ENCODE results near the gene CARNS1. TPM values are rescaled to one million over a fixed set of nuclear protein-coding genes. Genes with fewer than 3 reads are reported as not detected.

The CARNS1 gene
- total RNA-seq, 2 experiments from 2014 or later, result 6.2 to 6.9 TPM

- no peak for DNase-seq
- no peak for ATAC-seq
- no peak for TF ChIP-seq CTCF (IDR thresholded peaks at IDR 0.05)
- ChIA-PET CTCF (no interaction called here), POLR2A (interaction anchor here (0.9 to 1.8 kb wide), 3 partner anchors 14 to 214 kb away, joined by 3 to 8 read pairs (median 6); no protein-coding TSS in a partner anchor)
- Mint-ChIP-seq H3K4me3 (no peak overlapping the region), H3K9me3 (no peaks in the 10 kb centered on the region), H3K36me3 (ENCODE audit: low read depth) (no peaks in the 10 kb centered on the region), H3K27me3 (no peaks in the 10 kb centered on the region), H3K4me1 (ENCODE audit: low read depth) (peaks cover 9% of the 10 kb centered on the region), H3K27ac (no peak overlapping the region)
- intact Hi-C loops (cut with micrococcal nuclease), result no loop called here
These were observed 38.6 kb downstream of the CARNS1 start for GRCh38 chr11:67453816-67454732.

- Mint-ChIP-seq H3K27me3 (no peaks in the 10 kb centered on the region), H3K36me3 (ENCODE audit: low read depth) (no peaks in the 10 kb centered on the region), H3K4me3 (no peak within 1 kb of the TSS), H3K27ac (no peak within 1 kb of the TSS), H3K9me3 (no peaks in the 10 kb centered on the region), H3K4me1 (ENCODE audit: low read depth) (peaks cover 4% of the 10 kb centered on the region)
- intact Hi-C loops (cut with micrococcal nuclease), result no loop called here
- DNase-seq (no peak), ATAC-seq (no peak)
- ChIA-PET POLR2A (interaction anchor here (0.9 to 1.8 kb wide), 3 partner anchors 13 to 215 kb away, joined by 3 to 8 read pairs (median 6); no protein-coding TSS in a partner anchor), CTCF (no interaction called here)
- TF ChIP-seq CTCF (IDR thresholded peaks at IDR 0.05), result no peak
These were observed 39.6 kb downstream of the CARNS1 start, which contains the start of gene CABP4 for GRCh38 chr11:67455054-67455453. TSS of gene CABP4 (plus strand) at chr11:67455354. CDS start at chr11:67455424, 70 bp downstream.

GRCh38 chr11:67456068-67456705 lies 40.7 kb downstream of the CARNS1 start:
- DNase-seq (no peak), ATAC-seq (no peak)
- Mint-ChIP-seq H3K36me3 (ENCODE audit: low read depth) (no peaks in the 10 kb centered on the region), H3K27me3 (no peaks in the 10 kb centered on the region), H3K4me3 (no peak overlapping the region), H3K27ac (no peak overlapping the region), H3K4me1 (ENCODE audit: low read depth) (no peaks in the 10 kb centered on the region), H3K9me3 (no peaks in the 10 kb centered on the region)
- ChIA-PET CTCF (no interaction called here), POLR2A (interaction anchor here (0.9 to 1.5 kb wide), 4 partner anchors 9 to 29 kb away, joined by 3 to 6 read pairs (median 3); partner anchors contain the start of gene PTPRCAP)
- TF ChIP-seq CTCF (IDR thresholded peaks at IDR 0.05), result no peak
- intact Hi-C loops (cut with micrococcal nuclease), result no loop called here

GRCh38 chr11:67457453-67457852 lies 42.0 kb downstream of the CARNS1 start:
- H3K4me3 Mint-ChIP-seq, result no peak overlapping the region
- no peaks in the 10 kb centered on the region for H3K36me3 Mint-ChIP-seq (ENCODE audit: low read depth)
- no peak for ATAC-seq
- no peak overlapping the region for H3K27ac Mint-ChIP-seq
- no peaks in the 10 kb centered on the region for H3K27me3 Mint-ChIP-seq
- no peaks in the 10 kb centered on the region for H3K9me3 Mint-ChIP-seq
- TF ChIP-seq CTCF (IDR thresholded peaks at IDR 0.05), result no peak
- intact Hi-C loops (cut with micrococcal nuclease), result no loop called here
- ChIA-PET POLR2A (interaction anchor here (1.0 to 1.5 kb wide), 2 partner anchors 10 to 28 kb away, joined by 3 to 6 read pairs; no protein-coding TSS in a partner anchor), CTCF (no interaction called here)
- H3K4me1 Mint-ChIP-seq (ENCODE audit: low read depth), result no peaks in the 10 kb centered on the region
- DNase-seq, result no peak

Data from activated CD8-positive, alpha-beta T cell treated with anti-CD3 and anti-CD28 coated beads for 36 hours (primary cell).